Brain pericyte (primary cell): ENCODE results near the gene GUCD1.

Experiments
- DNase-seq: peaks from one replicate; pipeline ENCODE4 v3.0.0-alpha.2; 2012; ENCODE audit warnings: low read depth, low spot score

Gene GUCD1

DNA sequence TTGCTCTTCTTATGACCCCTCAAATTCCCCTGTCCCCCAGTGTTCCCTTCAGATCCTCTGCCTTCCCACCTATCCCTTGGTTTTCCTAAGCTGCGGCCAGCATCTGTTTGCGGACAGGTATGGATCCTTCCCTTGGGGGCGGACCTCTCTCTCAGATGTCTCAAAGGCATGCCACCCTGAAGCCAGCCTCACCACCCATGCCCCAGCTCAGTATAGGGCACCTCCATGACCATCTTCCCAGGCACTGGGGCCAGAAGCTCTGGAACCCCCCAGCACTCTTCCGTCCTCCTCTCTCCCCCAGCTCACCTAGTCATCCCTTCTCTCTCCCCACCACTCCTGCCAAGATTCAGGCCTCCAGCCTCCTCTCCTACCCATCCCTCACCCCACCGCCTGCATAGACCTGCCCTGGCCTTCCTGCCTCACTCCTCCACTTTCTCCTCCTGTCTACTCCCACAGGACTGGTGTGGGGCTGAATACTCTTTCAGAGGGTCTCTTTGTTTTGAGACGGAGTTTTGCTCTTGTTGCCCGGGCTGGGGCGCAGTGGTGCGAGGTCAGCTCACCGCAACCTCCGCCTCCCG lies 35.7 kb upstream of the GUCD1 start:
- no peak for DNase-seq

DNA sequence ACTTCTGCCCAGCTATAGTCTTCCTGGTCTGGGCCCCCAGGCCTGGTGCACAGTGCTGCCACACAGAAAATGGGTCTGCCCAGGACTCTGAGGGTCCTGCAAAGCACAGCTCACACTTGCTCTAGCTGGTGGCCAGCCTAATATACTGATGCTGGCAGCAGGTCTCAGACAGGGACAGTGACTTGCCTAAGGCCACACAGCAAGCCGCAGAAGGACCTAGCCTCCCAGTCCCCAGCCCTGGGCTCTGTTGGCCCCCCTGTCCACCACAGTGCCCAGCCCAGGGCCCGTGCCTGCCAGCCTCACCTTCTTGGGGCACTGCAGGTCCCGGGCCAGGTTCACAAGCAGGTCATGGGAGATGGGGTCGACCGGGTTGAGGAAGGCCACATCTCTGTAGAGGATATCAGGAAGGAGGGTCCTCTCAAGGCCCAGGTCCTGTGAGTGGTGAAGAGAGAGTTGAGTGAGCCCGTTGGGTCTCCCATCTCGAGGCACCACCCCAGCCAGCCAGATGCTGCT lies 34.6 kb upstream of the GUCD1 start:
- no peak for DNase-seq

DNA sequence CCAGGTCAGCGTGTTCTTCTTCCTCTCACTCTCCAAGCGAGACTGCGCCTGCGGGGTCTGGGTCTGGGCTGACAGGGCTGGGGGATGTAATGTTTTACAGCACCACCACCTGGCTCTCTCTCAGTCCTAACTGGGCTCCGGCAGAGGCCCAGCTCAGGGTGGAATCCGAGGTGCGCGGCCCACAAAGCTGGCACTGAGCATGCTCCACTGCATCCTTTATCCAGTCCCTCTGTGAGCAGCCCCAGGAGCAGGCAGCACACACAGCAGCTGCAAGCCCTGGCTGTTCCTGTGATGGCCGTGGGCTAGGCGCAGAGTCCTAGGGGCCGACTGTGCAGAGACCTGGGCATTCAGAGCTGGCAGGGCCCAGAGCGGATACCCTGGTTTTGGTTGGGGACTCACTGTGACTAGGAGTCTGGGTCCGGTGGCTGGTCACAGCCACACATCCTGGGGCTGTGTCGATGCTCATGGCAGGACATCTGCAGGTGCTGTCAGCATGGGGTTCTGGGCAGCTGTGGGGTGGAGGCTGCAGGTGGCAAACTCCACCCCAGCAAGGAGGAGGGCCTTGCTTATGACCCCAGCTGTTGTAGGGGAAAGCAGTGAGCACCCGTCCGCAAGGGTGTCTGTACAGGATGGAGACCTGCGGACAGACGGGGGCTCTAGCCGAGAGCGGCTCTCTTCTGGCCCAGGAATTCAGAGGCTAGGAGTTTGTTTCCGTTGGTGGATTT lies 34.0 kb upstream of the GUCD1 start:
- no peak for DNase-seq

DNA sequence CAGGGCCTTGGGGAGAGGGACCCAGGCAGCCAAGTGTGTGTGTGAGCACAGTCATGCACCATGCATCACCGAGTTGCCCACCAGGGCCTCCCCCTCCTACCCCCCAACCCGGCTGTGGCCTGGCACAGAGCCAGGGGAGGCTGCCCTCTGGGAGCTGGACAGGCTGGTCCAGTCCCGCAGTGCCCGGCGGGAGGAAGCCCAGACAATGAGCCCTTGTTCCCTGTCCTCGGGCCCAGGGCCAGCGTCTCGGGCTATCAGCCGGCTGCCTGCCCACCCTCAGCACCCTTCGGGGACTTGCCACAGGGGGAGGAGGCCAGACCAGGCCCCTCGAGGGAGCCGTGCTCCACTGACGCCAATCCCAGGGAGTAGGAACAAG lies 33.4 kb upstream of the GUCD1 start:
- DNase-seq, result no peak

DNA sequence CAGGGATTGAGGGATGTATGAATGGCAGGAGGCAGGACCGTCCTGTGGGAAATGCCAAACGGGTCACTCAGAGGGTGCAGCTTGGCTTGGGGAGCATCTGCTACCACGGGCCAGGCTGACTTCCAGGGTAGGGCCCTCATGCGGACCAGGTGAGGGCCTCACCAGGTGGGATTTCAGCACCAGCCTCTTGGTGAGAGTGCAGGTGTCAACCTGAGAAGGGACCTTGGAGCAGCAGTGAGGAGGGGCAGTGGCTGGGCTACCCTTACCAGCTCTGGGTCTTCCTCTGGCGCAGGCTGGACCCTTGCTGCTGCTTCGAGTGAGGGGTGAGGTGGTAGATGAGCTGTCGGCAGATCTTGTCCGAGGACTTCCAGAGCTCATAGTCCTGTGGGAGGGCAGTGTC lies 33.0 kb upstream of the GUCD1 start:
- DNase-seq, result no peak

DNA sequence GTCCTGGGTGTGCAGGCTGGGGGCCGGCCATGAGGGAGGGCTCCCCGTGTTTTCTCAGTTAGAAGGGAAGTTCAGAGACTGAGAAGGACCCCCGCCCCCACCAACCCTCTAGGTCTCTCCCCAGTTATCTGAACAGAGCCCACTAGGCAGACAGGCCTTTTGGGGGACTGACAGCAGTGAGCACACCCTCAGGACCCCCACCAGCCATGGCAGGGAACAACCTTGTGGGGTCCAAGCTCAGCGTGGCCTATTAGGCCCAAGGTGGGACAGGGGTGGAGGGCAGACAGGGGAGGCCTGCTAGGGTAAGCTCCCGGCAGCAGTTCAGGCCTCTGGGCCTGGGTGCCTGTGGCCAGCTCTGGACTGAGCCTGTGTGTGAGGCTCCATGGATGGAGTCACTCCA lies 32.3 kb upstream of the GUCD1 start:
- no peak for DNase-seq

DNA sequence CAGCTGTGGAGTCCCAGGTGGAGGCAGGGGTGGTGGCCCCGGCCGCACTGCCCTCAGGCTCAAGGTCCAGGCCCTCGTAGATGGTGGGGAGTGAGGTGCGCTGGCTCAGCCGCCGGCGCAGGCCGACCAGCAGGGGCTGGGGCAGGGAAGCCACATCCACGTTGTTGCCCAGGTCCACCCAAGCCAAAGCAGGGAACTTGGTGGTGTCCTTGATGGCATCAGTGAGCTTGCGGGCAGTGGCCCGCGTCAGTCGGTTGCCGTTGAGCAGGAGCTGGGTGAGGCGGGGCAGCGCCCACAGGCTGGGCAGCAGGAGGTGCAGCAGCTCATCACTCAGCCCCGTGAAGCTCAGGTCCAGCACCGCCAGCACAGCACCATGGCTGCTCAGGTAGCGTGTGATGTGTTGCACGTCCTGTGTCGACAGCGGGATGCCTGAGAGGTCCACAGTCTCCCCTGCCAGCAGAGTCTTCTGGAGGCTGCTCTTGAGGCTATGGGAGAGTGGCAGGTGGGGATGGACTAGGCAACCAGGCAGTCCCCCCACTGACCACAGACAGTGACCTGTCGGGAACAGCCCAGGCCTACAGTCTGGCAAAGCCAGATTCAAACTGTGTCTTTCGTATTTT lies 31.1 kb upstream of the GUCD1 start:
- no peak for DNase-seq

DNA sequence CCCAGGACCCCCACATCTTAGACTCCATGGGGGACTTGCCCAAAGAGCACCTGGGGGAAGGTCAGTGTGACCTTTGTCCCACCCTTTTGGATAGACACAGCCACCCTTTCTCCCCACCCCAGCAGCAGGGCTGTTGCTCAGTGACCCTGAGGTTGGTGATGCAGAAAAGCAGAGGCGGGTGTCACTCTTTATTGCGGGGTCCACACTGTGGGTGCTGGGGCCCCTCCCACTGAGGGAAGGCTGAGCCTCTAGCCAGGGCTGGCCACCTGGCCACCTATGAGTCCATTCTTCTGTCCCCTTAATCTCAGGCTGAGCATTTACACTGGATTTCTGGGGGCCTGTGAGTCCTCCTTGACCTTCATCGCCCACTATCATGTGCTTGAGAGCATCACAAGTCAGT lies 30.5 kb upstream of the GUCD1 start:
- no peak for DNase-seq

DNA sequence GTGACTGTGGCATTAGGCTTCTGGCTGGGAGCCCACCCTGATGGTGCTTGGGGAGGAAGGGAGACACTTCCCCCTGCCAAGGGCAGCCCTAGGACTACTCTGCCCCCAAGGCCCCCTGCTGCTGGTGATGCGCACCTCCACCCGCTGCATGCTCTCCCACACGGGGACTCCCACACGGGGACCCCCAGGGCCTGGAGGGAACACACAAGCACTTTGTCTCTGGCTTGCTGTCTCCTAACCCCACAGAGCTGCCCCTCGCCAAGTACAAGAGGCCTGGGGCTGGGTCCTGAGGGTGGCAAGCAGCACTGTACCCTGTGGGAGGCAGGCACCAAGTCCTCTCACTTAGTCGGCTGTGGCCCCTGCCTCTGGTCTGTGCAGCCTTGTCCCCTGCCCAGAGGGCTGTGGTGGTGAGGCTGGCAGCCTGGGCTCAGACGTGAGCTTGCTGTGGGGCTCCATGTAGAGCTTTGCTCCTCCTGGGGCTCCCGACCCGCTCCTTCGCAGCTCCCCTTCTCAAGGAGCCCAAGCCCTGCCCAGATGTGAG lies 30.0 kb upstream of the GUCD1 start:
- no peak for DNase-seq

DNA sequence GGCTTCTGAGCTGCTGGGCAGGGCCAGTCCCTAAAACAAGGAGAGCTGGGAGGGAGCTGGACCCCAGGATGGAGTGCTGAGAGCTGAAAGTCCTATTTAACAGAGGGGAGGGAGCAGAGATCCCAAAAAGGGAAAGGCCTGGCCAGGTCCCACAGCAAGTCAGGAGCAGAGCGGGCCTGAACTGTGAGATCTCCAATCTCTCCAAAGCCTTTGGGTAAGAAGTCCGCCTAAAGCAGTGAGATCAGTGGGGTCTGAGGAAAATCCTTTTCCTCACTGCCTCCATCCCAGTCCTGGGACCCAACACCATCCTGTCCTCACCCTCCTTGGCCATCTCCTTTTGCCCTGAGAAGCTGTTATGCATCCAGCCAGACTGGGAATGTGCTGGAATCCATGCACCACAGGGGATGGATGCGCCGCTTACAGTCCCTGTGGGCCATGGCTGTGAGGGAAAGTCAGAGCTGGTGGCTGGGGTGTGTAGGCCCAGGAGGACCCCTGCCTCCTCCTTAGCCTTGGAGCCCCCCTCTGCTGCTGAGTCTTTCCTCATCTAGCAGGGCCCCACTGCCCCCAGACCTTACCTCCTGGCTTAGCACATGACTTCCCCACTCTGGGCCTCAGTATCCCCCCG lies 29.3 kb upstream of the GUCD1 start:
- no peak for DNase-seq

DNA sequence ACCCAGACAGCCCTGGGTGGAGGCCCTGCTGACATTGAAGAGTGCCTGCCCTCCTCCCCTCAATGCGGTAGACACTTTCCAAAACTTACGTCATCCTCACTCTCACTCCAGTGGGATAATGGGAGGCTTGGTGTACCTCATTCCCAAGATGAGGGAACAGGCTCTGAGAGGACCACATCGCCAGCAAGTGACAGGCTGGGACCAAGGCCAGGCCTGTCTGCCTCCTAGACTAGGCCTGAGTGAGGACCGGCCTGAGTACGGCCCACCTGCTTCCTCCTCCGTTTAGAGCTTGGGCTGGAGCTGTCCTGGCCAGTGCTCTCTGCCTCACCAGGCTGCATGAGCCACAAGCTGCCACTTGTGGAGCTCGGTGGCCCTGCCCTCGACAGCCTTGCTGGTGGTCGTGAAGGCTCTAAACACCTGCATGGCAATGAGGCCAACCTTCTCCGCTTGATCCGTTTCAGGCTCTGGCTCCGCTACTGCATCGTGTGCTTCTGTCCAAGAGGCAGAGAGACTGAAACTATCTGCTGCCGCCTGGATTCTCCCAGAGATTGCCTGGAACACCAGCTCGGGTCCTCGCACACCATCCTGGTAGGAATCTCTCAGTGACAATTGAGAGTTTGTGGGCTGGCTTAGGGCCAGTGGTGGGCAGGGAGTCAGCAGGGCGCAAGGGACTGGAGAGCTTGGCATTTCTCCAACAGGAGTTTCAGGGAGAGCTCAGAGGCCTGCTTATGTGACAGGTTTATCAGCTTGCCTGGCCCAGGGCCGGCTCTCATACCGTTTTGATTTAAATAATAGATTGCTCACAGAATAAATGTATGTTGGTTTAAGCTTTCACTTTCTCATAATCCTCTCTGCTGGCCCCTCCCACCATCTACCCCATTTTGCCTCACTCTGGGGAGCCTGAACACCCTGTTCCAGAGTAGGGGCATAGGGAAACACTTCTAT lies 28.6 kb upstream of the GUCD1 start:
- no peak for DNase-seq

DNA sequence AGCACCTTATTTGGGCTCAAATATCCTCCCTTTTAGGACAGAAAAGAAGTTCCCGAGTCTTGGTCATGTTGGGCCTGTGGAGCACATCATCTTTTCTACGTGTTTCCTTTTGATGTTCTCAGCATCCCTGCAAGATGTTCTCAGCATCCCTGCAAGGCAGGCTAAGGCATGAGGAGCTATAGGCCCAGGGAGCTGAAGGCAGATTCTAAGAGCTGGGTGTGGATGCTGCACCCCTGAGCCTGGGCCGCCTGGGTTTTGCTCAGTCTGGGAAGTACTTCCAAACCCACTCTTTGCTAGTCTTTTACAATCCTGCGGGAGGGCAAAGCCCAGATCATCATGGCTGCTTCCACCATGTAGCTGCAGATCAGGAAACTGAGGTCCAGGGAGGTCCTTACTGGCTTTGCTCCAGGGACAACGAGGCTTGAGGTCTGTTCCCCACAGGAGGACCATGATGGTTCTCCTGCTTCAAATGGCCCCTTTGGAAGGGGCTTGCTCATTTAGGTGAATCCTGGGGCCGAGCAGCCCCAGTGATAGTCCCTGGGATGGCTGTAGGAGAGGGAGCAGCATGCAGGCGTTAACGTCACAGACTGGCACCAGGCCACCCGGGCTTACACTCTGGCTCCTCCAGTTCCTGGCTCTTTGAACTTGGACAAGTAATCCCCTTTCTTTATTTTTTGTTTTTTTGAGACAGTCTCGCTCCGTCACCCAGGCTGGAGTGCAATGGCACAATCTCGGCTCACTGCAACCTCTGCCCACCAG lies 27.3 kb upstream of the GUCD1 start:
- no peak for DNase-seq

DNA sequence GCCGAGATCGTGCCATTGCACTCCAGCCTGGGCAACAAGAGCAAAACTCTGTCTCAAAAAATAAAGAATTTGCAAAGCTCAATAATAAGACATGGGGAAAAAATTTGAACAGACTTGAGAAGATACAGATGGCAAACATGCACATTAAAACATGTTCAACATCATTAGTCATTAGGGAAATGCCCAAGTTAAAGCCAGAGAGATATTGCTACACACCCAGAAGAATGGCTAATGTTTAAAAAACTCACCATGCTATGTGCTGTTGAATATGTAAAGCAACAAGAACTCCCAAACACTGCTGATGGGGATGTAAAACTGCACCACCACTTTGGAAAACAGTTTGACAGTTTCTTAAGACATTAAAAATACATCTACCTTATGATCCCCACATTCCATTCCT lies 25.3 kb upstream of the GUCD1 start:
- DNase-seq, result no peak

DNA sequence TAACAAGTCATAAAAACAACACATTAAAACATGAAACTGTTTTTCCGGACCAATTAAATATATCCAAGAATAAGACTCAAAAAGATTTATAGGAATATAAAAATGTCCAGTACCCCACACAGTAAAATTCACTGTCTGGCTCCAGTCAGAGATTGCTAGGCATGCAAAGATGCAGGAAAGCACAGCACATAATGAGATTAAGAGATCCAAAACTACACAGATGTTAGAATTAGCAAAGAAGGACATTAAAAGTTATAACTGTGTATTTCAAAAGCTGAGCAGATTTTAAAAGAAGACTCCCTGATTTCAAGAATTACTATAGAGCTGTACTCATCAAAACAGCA lies 24.3 kb upstream of the GUCD1 start:
- no peak for DNase-seq

DNA sequence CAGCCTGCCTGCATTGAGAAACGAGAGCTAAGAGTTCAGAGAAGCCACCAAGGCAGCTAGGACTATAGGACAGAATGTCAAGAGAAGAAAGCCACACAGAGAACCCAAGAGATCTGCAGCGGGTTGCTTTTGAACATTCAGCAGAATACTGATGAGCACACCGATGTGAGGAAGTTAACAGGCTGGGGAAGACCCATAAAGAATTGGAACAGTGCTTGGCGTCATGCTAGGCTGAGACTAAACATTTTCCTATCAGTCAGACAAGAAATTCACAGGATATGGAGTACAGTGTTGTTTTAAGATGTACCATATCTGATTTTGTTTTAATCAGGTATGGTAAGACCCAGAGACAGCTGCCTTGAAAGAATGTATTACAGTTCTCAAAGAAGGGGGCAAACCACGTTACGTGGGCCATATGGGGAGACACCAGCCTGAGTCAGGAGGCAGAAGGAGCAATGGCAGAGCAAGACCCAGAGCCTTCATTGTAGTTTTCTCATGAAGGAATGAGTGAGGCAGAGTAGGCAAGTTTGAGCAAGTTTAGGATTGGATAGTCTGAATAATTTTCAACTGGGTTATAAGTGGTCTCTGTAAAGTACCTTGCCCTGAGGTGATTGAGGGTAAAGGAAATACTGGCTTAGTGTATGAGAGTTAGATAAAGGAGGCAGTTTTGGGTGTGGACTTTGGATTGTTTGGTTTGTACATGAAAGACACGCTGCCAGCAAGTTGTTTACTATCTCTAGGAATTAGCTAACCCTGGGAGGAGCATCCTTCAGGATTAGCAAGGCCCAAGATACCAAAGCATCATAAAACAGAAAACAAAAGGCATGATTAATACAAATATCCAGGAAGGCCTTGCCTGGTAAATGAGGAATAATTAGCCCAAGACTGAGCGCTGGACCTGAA lies 23.7 kb upstream of the GUCD1 start:
- no peak for DNase-seq

DNA sequence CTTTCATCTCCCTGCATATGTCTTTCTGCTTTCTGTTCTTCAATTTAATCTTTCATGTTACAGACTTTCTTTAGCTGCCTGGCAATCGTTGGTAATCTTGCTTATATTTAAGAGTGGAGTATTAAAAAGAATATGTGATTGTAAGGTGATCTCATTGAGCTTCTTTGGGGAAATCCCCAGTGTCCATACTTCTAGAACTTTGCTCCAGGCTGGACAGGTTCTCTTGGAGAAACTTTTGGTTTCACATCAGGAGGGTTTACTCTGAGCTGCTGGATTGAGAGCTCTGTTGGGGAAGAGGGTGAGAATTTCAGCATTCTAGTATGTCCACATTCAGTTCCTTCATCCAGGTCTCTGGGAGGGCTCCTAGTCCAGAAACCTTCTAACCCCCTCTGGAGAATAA lies 21.8 kb upstream of the GUCD1 start:
- DNase-seq, result no peak

DNA sequence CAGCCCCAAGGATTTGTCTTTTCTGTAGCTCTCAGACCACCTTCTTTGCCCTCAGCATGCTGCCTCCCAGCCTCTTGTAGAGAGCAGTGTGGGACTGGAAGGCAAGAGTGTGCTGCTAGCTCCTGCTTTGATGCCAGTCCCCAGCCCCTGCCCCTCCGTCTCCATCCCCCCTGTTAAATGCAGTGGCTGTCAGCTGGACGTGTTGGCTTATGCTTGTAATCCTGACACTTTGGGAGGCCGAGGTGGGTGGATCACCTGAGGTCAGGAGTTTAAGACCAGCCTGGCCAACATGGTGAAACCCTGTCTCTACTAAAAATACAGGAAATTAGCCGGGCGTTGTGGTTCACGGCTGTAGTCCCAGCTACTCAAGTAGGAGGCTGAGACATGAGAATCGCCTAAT lies 16.3 kb upstream of the GUCD1 start:
- no peak for DNase-seq

DNA sequence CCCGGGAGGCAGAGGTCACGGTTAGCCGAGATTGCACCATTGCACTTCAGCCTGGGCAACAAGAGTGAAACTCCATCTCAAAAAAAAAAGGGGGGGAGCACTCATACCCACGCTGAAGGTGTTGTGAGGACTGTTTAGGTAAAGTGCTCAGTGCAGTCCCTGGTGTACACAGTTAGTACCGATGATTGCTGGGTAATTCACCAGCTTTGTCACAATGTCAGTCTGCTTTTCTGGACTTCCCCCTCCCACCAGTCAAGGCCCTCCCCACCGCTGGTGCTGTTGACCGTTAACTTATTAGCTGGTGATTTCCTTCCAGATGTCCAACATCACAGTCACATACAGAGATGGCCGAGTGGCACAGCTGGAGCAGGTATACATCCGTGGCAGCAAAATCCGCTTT lies 12.7 kb upstream of the GUCD1 start:
- DNase-seq, result no peak

DNA sequence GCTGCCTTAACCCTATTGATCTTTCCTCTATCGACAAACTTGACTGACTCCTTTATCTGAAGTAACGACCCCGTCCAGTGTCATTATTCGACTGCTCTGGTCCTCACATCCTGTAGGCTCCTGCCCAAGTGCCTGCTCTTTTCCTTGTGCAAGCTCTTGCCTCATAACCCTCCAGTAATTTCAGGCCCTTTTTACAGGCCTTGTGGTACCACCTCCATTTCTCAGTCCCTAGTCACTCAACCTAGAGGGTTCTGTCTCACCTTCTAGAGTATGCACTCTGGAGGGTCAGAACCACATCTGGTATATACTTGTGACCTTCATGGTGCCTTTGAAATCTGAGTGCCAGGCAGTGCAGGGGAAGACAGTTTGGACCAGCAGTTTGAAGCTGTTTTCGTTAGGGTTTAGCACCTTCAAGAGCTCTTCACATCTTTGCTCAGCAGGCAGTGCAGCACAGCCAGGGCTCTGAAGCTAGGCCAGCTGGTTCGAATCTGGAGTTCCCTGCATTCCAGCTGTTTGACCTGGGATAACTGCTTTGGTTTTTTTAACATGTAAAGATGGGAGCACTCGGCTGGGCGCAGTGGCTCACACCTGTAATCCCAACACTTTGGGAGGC lies 12.1 kb upstream of the GUCD1 start:
- DNase-seq, result no peak
